ENCODE measurements around the gene PTPN2.

- TF ChIP-seq CTCF (IDR thresholded peaks at IDR 0.05; ENCODE audit: insufficient read depth, low read length, poor library complexity, severe bottlenecking) (no peak), EZH2phosphoT487 (conservative IDR thresholded peaks at IDR 0.05; ENCODE audit: low read length) (no peak)
These were observed 20.0 kb upstream of the PTPN2 start for GRCh38 chr18:12904012-12904516.

Data from SU-DHL-6 (cell line).